ENCODE measurements around the gene MAPK8IP3.

Gene MAPK8IP3

GRCh38 chr16:1800701-1801100 lies 94.7 kb downstream of the MAPK8IP3 start:
- DNase-seq: no peak

GRCh38 chr16:1807626-1808025 lies 101.6 kb downstream of the MAPK8IP3 start:
- DNase-seq: no peak

GRCh38 chr16:1808691-1809090 lies 102.7 kb downstream of the MAPK8IP3 start:
- no peak for DNase-seq

- no peak for DNase-seq
Measured at GRCh38 chr16:1809281-1809801, 103.3 kb downstream of the MAPK8IP3 start.

GRCh38 chr16:1810106-1810505 lies 104.1 kb downstream of the MAPK8IP3 start:
- DNase-seq: no peak

GRCh38 chr16:1810536-1810935 lies 104.5 kb downstream of the MAPK8IP3 start:
- no peak for DNase-seq

GRCh38 chr16:1812732-1813163 lies 106.8 kb downstream of the MAPK8IP3 start:
- DNase-seq: peak in 6 of 51 donors; percentile 2 to 23 (median 11)

- DNase-seq: no peak
Measured at GRCh38 chr16:1815461-1815860, 109.5 kb downstream of the MAPK8IP3 start.

GRCh38 chr16:1816396-1817275 lies 110.6 kb downstream of the MAPK8IP3 start:
- no peak for DNase-seq

GRCh38 chr16:1817276-1817589 lies 111.2 kb downstream of the MAPK8IP3 start:
- DNase-seq: no peak

GRCh38 chr16:1817716-1818115 lies 111.7 kb downstream of the MAPK8IP3 start:
- DNase-seq: no peak

GRCh38 chr16:1818204-1818872 lies 112.3 kb downstream of the MAPK8IP3 start:
- no peak for DNase-seq

- no peak for DNase-seq
Measured at GRCh38 chr16:1818873-1819525, 113.0 kb downstream of the MAPK8IP3 start.

- DNase-seq: no peak
Measured at GRCh38 chr16:1819611-1820010, 113.6 kb downstream of the MAPK8IP3 start.

Data from hypothalamus (tissue), 51 donors.